Measurements from ENCODE around the gene ZNF556. TPM values are rescaled to one million over a fixed set of nuclear protein-coding genes. Genes with fewer than 3 reads are reported as not detected.

The ZNF556 gene
- polyA plus RNA-seq, 1 donor: 0.13 TPM

- Histone ChIP-seq H3K4me1 (ENCODE audit: control insufficient read depth, insufficient read depth, low read length) (no peaks in the 10 kb centered on the region), H3K9me3 (ENCODE audit: control insufficient read depth, low read depth, low read length) (peaks cover 70% of the 10 kb centered on the region), H3K27ac (ENCODE audit: low read length) (no peak overlapping the region), H3K4me3 (ENCODE audit: low read length) (no peak overlapping the region), H3K27me3 (ENCODE audit: control insufficient read depth, insufficient read depth, low read length) (no peaks in the 10 kb centered on the region), H3K36me3 (ENCODE audit: control insufficient read depth, insufficient read depth, low read length) (peaks cover 26% of the 10 kb centered on the region)
- DNase-seq: no peak
- WGBS (ENCODE audit: insufficient coverage, low lambda C conversion rate): no CpG with 5 or more reads among the region's 4 CpGs
Measured at GRCh38 chr19:2837430-2837829, 29.7 kb upstream of the ZNF556 start.

DNA sequence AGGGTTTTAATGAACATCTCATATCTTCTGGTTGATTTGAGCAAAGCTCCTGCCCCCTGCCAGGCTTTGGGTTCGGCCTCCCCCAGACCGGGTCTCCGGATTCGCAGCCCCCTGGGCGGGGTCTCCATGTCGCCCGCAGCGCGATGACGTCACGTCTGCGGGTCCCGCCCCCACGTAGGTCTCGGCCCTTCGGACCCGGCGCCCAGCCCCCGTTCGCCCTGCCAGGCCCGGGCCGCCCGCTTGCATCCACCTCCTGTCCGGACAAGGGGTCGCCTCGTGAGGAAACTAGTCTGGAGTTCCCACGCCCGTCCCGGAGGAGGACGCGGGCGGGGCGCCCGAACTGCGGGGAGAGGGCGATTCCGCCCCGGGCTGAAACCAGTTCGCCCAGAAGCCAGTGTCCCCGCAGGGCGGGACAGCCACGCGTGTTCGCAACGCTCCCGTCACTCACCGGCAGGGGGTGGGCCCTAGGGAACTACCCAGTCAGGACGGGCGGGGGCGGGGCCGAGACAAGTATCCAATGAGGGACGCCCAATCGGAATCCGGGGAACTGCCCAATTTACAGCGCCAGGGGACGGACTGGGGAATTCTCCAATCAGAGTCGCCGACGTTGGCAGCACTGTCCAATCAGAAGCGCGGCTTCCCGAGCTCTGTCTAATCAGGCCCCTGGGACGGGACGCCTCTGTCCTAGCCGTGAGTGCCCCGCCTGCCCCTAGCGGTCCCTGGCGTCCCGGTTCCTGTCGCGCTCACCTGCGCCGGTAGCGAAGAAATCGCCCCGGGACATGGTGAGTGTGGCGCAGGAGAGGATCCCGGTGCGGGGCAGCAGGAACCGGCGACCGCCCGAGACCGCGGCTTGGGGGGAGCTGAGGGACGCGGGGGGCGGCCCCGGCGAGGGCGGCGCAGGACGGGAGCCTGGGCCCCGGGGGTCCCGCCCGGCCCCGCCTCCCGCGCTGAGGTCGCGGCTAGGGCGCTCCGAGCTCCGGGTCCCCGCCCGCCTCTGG, 26.0 kb upstream of the ZNF556 start, which contains the start of gene ZNF555:
TSS of gene ZNF555 (plus strand) at position 682 of the 998 bp plus-strand sequence. CDS start at position 780, 98 bp downstream.
- peak; percentile 98 to 99 for DNase-seq
- peaks cover 5% of the 10 kb centered on the region for H3K36me3 ChIP-seq (ENCODE audit: control insufficient read depth, insufficient read depth, low read length)
- peak within 1 kb of the TSS; percentile 89 for H3K27ac ChIP-seq (ENCODE audit: low read length)
- H3K9me3 ChIP-seq (ENCODE audit: control insufficient read depth, low read depth, low read length): peaks cover 42% of the 10 kb centered on the region
- no peaks in the 10 kb centered on the region for H3K27me3 ChIP-seq (ENCODE audit: control insufficient read depth, insufficient read depth, low read length)
- no CpG with 5 or more reads among the region's 106 CpGs for WGBS (ENCODE audit: insufficient coverage, low lambda C conversion rate)
- H3K4me1 ChIP-seq (ENCODE audit: control insufficient read depth, insufficient read depth, low read length): no peaks in the 10 kb centered on the region
- peak within 1 kb of the TSS; percentile 90 for H3K4me3 ChIP-seq (ENCODE audit: low read length)

GRCh38 chr19:2841855-2842574, 25.1 kb upstream of the ZNF556 start:
- Histone ChIP-seq H3K27me3 (ENCODE audit: control insufficient read depth, insufficient read depth, low read length) (no peaks in the 10 kb centered on the region), H3K36me3 (ENCODE audit: control insufficient read depth, insufficient read depth, low read length) (peaks cover 8% of the 10 kb centered on the region), H3K4me1 (ENCODE audit: control insufficient read depth, insufficient read depth, low read length) (no peaks in the 10 kb centered on the region), H3K27ac (ENCODE audit: low read length) (no peak overlapping the region), H3K4me3 (ENCODE audit: low read length) (peak overlapping the region; percentile 52), H3K9me3 (ENCODE audit: control insufficient read depth, low read depth, low read length) (peaks cover 33% of the 10 kb centered on the region)
- DNase-seq: peak in 1 of 2 donors; percentile 34
- WGBS (ENCODE audit: insufficient coverage, low lambda C conversion rate): no CpG with 5 or more reads among the region's 62 CpGs

- Histone ChIP-seq H3K36me3 (ENCODE audit: control insufficient read depth, insufficient read depth, low read length) (peaks cover 11% of the 10 kb centered on the region), H3K27ac (ENCODE audit: low read length) (no peak overlapping the region), H3K4me1 (ENCODE audit: control insufficient read depth, insufficient read depth, low read length) (no peaks in the 10 kb centered on the region), H3K4me3 (ENCODE audit: low read length) (no peak overlapping the region), H3K9me3 (ENCODE audit: control insufficient read depth, low read depth, low read length) (peaks cover 18% of the 10 kb centered on the region), H3K27me3 (ENCODE audit: control insufficient read depth, insufficient read depth, low read length) (no peaks in the 10 kb centered on the region)
- no CpG with 5 or more reads among the region's 2 CpGs for WGBS (ENCODE audit: insufficient coverage, low lambda C conversion rate)
- no peak for DNase-seq
Measured at GRCh38 chr19:2845107-2845506, 22.0 kb upstream of the ZNF556 start.

GRCh38 chr19:2846180-2846894, 20.8 kb upstream of the ZNF556 start:
- no peak for DNase-seq
- 100% methylated on average over 1 of the region's 13 CpGs for WGBS (ENCODE audit: insufficient coverage, low lambda C conversion rate)
- Histone ChIP-seq H3K27me3 (ENCODE audit: control insufficient read depth, insufficient read depth, low read length) (no peaks in the 10 kb centered on the region), H3K9me3 (ENCODE audit: control insufficient read depth, low read depth, low read length) (peaks cover 13% of the 10 kb centered on the region), H3K36me3 (ENCODE audit: control insufficient read depth, insufficient read depth, low read length) (peaks cover 14% of the 10 kb centered on the region), H3K4me1 (ENCODE audit: control insufficient read depth, insufficient read depth, low read length) (no peaks in the 10 kb centered on the region), H3K27ac (ENCODE audit: low read length) (no peak overlapping the region), H3K4me3 (ENCODE audit: low read length) (no peak overlapping the region)

- Histone ChIP-seq H3K9me3 (ENCODE audit: control insufficient read depth, low read depth, low read length) (peaks cover 13% of the 10 kb centered on the region), H3K4me3 (ENCODE audit: low read length) (no peak overlapping the region), H3K27me3 (ENCODE audit: control insufficient read depth, insufficient read depth, low read length) (no peaks in the 10 kb centered on the region), H3K36me3 (ENCODE audit: control insufficient read depth, insufficient read depth, low read length) (peaks cover 26% of the 10 kb centered on the region), H3K27ac (ENCODE audit: low read length) (no peak overlapping the region), H3K4me1 (ENCODE audit: control insufficient read depth, insufficient read depth, low read length) (no peaks in the 10 kb centered on the region)
- no peak for DNase-seq
- WGBS (ENCODE audit: insufficient coverage, low lambda C conversion rate): no CpG with 5 or more reads among the region's 3 CpGs
Measured at GRCh38 chr19:2847507-2847906, 19.6 kb upstream of the ZNF556 start.

GRCh38 chr19:2848616-2849015, 18.5 kb upstream of the ZNF556 start:
- H3K4me3 ChIP-seq (ENCODE audit: low read length): no peak overlapping the region
- H3K27me3 ChIP-seq (ENCODE audit: control insufficient read depth, insufficient read depth, low read length): no peaks in the 10 kb centered on the region
- peaks cover 37% of the 10 kb centered on the region for H3K36me3 ChIP-seq (ENCODE audit: control insufficient read depth, insufficient read depth, low read length)
- no peak for DNase-seq
- WGBS (ENCODE audit: insufficient coverage, low lambda C conversion rate): no CpG with 5 or more reads among the region's 4 CpGs
- H3K9me3 ChIP-seq (ENCODE audit: control insufficient read depth, low read depth, low read length): peaks cover 13% of the 10 kb centered on the region
- no peak overlapping the region for H3K27ac ChIP-seq (ENCODE audit: low read length)
- H3K4me1 ChIP-seq (ENCODE audit: control insufficient read depth, insufficient read depth, low read length): no peaks in the 10 kb centered on the region

- no peak for DNase-seq
- H3K4me3 ChIP-seq (ENCODE audit: low read length): no peak overlapping the region
- H3K27me3 ChIP-seq (ENCODE audit: control insufficient read depth, insufficient read depth, low read length): no peaks in the 10 kb centered on the region
- H3K36me3 ChIP-seq (ENCODE audit: control insufficient read depth, insufficient read depth, low read length): peaks cover 35% of the 10 kb centered on the region
- peaks cover 24% of the 10 kb centered on the region for H3K9me3 ChIP-seq (ENCODE audit: control insufficient read depth, low read depth, low read length)
- no CpG with 5 or more reads among the region's 3 CpGs for WGBS (ENCODE audit: insufficient coverage, low lambda C conversion rate)
- H3K4me1 ChIP-seq (ENCODE audit: control insufficient read depth, insufficient read depth, low read length): no peaks in the 10 kb centered on the region
- no peak overlapping the region for H3K27ac ChIP-seq (ENCODE audit: low read length)
Measured at GRCh38 chr19:2850256-2850925, 16.7 kb upstream of the ZNF556 start.

GRCh38 chr19:2852598-2852997, 14.5 kb upstream of the ZNF556 start:
- Histone ChIP-seq H3K4me1 (ENCODE audit: control insufficient read depth, insufficient read depth, low read length) (no peaks in the 10 kb centered on the region), H3K4me3 (ENCODE audit: low read length) (no peak overlapping the region), H3K27me3 (ENCODE audit: control insufficient read depth, insufficient read depth, low read length) (no peaks in the 10 kb centered on the region), H3K36me3 (ENCODE audit: control insufficient read depth, insufficient read depth, low read length) (peaks cover 30% of the 10 kb centered on the region), H3K9me3 (ENCODE audit: control insufficient read depth, low read depth, low read length) (peaks cover 25% of the 10 kb centered on the region), H3K27ac (ENCODE audit: low read length) (no peak overlapping the region)
- WGBS (ENCODE audit: insufficient coverage, low lambda C conversion rate): no CpG with 5 or more reads among the region's 10 CpGs
- DNase-seq: no peak

All from large intestine (tissue), 3 donors.